ENCODE measurements around the gene CHKB.

CHKB gene

GRCh38 chr22:50599816-50600455 lies 17.3 kb upstream of the CHKB start:
- no peak for DNase-seq (ENCODE audit: low spot score)

- DNase-seq (ENCODE audit: low spot score) = no peak
These were observed 14.4 kb upstream of the CHKB start for GRCh38 chr22:50597097-50597496.

- no peak for DNase-seq (ENCODE audit: low spot score)
These were observed 12.5 kb upstream of the CHKB start for GRCh38 chr22:50595189-50595588.

GRCh38 chr22:50587407-50587806 lies 4.8 kb upstream of the CHKB start:
- DNase-seq (ENCODE audit: low spot score) = no peak

GRCh38 chr22:50586416-50586815 lies 3.8 kb upstream of the CHKB start:
- no peak for DNase-seq (ENCODE audit: low spot score)

- no peak for DNase-seq (ENCODE audit: low spot score)
These were observed 3.1 kb upstream of the CHKB start for GRCh38 chr22:50585781-50586180.

- no peak for DNase-seq (ENCODE audit: low spot score)
These were observed 2.6 kb upstream of the CHKB start for GRCh38 chr22:50585238-50585637.

- no peak for DNase-seq (ENCODE audit: low spot score)
These were observed 1.8 kb upstream of the CHKB start for GRCh38 chr22:50584106-50585096.

- no peak for DNase-seq (ENCODE audit: low spot score)
These were observed 729 bp upstream of the CHKB start for GRCh38 chr22:50583294-50583861.

- no peak for DNase-seq (ENCODE audit: low spot score)
These were observed 628 bp downstream of the CHKB start for GRCh38 chr22:50581950-50582492.

- no peak for DNase-seq (ENCODE audit: low spot score)
These were observed 1.4 kb downstream of the CHKB start for GRCh38 chr22:50581031-50581949.

GRCh38 chr22:50579752-50580151 lies 2.9 kb downstream of the CHKB start:
- no peak for DNase-seq (ENCODE audit: low spot score)

GRCh38 chr22:50578776-50579310 lies 3.8 kb downstream of the CHKB start:
- no peak for DNase-seq (ENCODE audit: low spot score)

- no peak for DNase-seq (ENCODE audit: low spot score)
These were observed 4.5 kb downstream of the CHKB start, which contains the start of gene CPT1B for GRCh38 chr22:50577987-50578775. TSS of gene CPT1B (minus strand) at chr22:50578427. CDS start at chr22:50577915, 512 bp downstream.

GRCh38 chr22:50577697-50577986 lies 5.0 kb downstream of the CHKB start:
- no peak for DNase-seq (ENCODE audit: low spot score)

GRCh38 chr22:50576806-50577696 lies 5.6 kb downstream of the CHKB start:
- no peak for DNase-seq (ENCODE audit: low spot score)

GRCh38 chr22:50576070-50576469 lies 6.6 kb downstream of the CHKB start:
- no peak for DNase-seq (ENCODE audit: low spot score)

- DNase-seq (ENCODE audit: low spot score) = no peak
These were observed 7.2 kb downstream of the CHKB start for GRCh38 chr22:50575426-50575941.

GRCh38 chr22:50574383-50574755 lies 8.3 kb downstream of the CHKB start:
- DNase-seq (ENCODE audit: low spot score) = no peak

Measured in hematopoietic multipotent progenitor cell treated with erythropoietin and hydrocortisone succinate and interleukin-3 and kit ligand, for 17 days (in vitro differentiated cells).